Globus pallidus (tissue), 1 donor: ENCODE measurements around the gene KCNB1.

Experiments
- DNase-seq: peaks from one replicate; pipeline ENCODE4 v3.0.0-alpha.2; 2015; ENCODE audit warnings: low spot score

Gene KCNB1

GRCh38 chr20:49482621-49483017, at the start of gene KCNB1:
KCNB1 (minus strand) TSS chr20:49482668; CDS start chr20:49482480, 188 bp downstream.
- peak; percentile 7 for DNase-seq

- DNase-seq: no peak
Measured at GRCh38 chr20:49529470-49529869, 47.0 kb upstream of the KCNB1 start.

GRCh38 chr20:49526568-49526967, 44.1 kb upstream of the KCNB1 start:
- DNase-seq: no peak

- no peak for DNase-seq
Measured at GRCh38 chr20:49526056-49526455, 43.6 kb upstream of the KCNB1 start.

- DNase-seq: no peak
Measured at GRCh38 chr20:49523767-49524360, 41.4 kb upstream of the KCNB1 start.

- DNase-seq: no peak
Measured at GRCh38 chr20:49521356-49521755, 38.9 kb upstream of the KCNB1 start.

GRCh38 chr20:49519777-49520359, 37.4 kb upstream of the KCNB1 start:
- no peak for DNase-seq

- DNase-seq: no peak
Measured at GRCh38 chr20:49519212-49519712, 36.8 kb upstream of the KCNB1 start.

- no peak for DNase-seq
Measured at GRCh38 chr20:49518576-49518975, 36.1 kb upstream of the KCNB1 start.

GRCh38 chr20:49517805-49518100, 35.3 kb upstream of the KCNB1 start:
- DNase-seq: no peak

GRCh38 chr20:49516916-49517804, 34.7 kb upstream of the KCNB1 start:
- no peak for DNase-seq

GRCh38 chr20:49515586-49515985, 33.1 kb upstream of the KCNB1 start:
- no peak for DNase-seq

- DNase-seq: no peak
Measured at GRCh38 chr20:49513517-49513916, 31.0 kb upstream of the KCNB1 start.

- DNase-seq: no peak
Measured at GRCh38 chr20:49513009-49513408, 30.5 kb upstream of the KCNB1 start.

- DNase-seq: no peak
Measured at GRCh38 chr20:49511788-49512525, 29.5 kb upstream of the KCNB1 start.

- no peak for DNase-seq
Measured at GRCh38 chr20:49510562-49511122, 28.2 kb upstream of the KCNB1 start.

- peak; percentile 19 for DNase-seq
Measured at GRCh38 chr20:49508435-49509199, 26.1 kb upstream of the KCNB1 start.

GRCh38 chr20:49507741-49508434, 25.4 kb upstream of the KCNB1 start:
- DNase-seq: no peak

- DNase-seq: peak; percentile 16
Measured at GRCh38 chr20:49505518-49505917, 23.1 kb upstream of the KCNB1 start.

GRCh38 chr20:49503176-49503575, 20.7 kb upstream of the KCNB1 start:
- no peak for DNase-seq

GRCh38 chr20:49501917-49502316, 19.4 kb upstream of the KCNB1 start:
- DNase-seq: no peak
